ENCODE data around the gene VEGFB.

DNA sequence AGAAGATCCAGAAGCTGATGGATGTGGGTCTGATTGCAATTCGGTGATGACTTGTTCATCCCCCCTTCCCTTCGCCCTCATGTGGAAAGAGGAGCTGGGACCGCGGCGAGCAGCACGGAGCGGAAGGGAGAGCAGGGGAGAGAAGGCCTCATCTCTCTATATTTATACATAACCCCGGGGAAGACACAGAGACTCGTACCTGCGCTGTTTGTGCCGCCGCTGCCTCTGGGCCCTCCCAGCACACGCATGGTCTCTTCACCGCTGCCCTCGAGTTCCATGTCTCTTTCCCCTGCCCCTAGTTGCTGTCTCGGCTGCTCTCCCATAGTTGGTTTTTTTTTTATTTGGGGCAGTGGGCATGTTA lies 30.3 kb upstream of the VEGFB start:
- no peak for TF ChIP-seq CTCF (IDR thresholded peaks at IDR 0.05; ENCODE audit: borderline replicate concordance, extremely low read depth, low read length, poor library complexity, severe bottlenecking)
- no peak for TF ChIP-seq EZH2 (IDR thresholded peaks at IDR 0.05; ENCODE audit: borderline replicate concordance, low read depth, low read length, severe bottlenecking)

Measured in DND-41 (cell line).